ENCODE measurements around the gene BCAP31. TPM values are rescaled to one million over a fixed set of nuclear protein-coding genes. Genes with fewer than 3 reads are reported as not detected.
"Not testable (repeated sequence)": the region's sequence is repeated elsewhere in the genome, so short reads cannot be mapped to it uniquely, and the experiment has no call there.

The BCAP31 gene
- total RNA-seq, 2 experiments from 2014 or later = 145 to 150 TPM

DNA sequence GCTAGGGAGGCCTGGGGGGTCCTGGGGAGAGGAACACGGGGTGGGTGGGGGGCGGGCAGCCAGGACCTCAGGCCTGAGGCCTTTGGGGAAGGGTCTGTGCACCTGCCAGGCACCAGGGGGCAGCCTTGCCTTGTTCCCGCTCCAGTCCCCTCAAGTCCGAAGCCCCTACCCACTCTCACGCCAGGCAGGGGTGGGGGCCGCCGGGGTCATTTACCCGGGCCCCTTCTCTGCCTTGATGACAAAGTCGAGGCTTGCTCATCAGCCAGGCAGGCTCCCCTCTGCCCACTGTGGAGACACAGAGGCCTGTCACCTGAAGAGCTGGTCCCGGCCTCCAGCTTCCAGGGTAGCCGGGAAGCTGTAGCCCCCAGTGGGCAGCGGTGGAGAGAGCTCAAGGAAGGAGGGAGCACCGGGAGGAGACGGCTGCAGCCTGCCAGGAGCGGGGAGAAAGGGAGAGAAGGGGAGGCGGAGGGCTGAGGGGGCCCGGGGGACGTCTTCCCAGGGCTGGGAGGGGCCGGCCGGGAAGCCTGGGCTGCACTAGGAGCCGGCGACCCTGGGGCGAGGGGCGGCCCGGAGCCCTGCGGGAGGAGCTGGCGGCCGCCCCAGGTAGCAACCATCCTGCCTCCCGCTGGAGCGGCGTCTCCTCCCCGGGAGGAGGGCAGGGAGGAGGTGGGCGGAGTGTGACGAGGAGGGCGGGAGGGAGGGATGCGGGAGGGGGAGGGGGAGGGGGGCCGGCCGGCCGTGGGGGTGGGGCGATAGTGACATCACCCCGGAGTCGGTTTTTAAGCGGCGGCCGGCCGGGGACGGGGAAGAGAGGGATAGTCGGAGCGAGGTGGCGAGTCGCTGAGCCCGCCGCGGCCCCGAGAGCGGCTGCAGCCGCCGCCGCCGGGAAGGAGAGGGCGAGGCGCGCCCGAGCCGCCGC lies 36.8 kb downstream of the BCAP31 start, which contains the start of gene SLC6A8:
TSS of gene SLC6A8 (plus strand) at position 806 of the 919 bp plus-strand sequence. CDS start 649 bp downstream, outside the sequence.
- POLR2A ChIA-PET = no interaction called here
- CTCF ChIA-PET = no interaction called here

DNA sequence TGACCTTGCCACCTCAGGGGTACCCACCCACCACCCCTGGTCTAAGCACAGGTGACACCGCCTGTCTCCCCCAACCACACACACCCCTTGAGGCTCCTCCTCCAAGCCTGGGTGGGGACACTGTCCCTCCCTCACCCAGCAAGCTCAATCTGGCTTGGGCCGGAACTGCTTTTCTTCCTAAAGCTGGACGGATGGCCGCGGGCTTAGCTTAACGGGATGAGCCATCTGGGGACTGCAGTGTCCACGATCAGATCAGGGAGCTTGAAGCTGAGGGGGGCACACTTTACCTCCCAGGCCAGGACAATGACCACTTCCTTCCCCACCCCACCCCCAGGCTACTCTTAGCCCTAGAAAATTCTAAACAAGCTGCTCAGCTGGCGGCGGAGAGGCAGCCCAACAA lies 37.5 kb downstream of the BCAP31 start:
- ChIA-PET CTCF (no interaction called here), POLR2A (no interaction called here)

DNA sequence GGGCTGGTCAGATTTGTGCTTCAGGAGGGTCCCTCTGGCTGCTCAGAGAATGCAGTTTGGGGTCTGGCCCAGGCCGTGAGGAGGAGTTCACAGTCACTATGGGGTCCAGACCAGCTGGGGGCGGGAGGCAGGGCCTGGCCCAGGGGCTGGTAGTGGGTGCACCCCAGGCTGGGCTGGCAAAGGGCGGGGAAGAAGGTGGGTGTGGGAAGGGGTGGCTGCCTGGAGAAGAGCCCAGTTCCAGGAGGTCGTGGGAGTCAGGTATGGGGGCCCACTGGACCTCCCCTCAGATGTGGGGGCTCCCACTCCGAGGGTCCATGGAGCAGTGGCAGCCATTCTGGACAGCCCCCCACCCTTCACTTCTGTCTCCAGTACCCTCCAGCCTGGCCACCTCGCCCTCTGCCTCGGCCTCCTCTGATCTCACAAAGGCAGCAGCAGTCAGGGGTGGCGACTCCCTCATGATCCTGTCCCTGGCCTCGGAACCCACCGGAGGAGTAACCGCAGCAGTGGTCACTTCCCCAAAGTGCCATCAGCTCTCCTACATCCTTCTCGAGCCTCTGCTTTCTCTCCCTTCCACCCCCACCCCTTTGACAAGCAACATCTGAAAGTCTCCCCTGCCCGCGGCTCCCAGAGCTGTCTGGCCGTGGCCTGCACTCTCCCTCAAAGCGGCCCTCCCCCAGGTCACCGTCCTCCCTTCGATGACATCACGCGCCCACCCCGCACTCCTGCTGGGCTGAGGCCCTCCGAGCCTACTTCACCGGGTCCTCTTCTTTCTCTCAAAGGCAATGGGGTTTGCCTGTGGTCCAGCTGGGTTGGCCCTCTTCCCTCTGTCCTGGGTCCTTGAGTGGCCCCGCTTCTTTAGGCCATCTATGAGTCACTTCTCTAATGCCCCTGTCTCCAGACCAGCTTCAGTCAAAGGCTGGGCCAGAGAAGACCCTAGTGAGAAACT lies 38.2 kb downstream of the BCAP31 start:
- ChIA-PET POLR2A (no interaction called here), CTCF (no interaction called here)

DNA sequence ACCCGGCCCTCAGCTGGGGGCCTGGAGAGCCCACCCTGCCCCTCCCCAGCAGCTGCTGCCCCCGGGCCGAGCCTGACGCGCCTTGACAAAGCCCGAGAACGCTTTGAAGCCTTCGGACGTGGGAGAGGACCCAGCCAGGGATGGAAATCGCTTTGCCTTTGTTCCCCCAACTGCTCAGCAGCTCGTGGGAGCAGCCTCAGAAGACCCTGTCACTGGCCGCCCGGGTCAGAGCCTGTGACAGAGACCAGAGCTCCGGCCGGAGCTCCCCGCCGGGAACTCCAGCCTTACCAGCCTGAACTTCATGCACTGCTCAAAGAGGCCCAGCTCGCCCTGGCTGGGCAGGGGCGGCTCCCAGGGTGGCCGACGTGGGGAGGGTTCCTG lies 39.0 kb downstream of the BCAP31 start:
- POLR2A ChIA-PET = no interaction called here
- CTCF ChIA-PET = no interaction called here

DNA sequence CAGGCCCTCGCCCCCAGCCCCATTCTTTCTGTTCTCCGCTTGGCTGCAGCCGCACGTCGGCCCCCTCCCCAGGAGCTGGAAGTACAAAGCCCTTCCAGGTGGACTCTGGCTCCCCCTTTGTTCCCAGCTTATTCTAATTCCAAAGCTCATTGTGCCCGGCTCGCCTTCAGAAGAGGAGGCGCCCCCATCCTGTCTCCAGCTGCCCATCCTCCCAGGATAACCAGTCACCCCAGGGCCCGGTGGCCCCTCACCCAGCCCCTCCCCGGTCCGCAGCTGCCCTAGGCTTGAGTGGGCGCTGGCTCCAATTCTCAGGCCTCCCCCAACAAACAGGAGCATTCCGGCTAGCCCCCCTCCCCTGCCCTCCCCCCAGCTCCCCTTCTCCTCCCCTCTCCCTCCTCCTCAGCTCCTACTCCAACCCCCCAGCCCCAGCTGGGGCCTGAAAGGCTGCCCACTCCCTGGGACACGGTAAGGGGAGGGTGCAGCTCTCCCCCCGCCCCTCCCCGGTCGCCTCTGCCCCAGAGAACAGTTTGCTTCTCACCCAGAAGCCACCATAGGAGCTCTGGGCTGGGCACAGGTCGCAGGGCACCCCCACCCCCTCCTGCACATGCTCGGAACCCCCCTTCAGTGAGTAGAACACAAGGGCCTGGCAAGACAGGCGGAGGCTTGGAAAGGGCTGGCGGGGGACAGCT lies 39.6 kb downstream of the BCAP31 start:
- ChIA-PET POLR2A (no interaction called here), CTCF (interaction anchor here (0.7 kb wide), 1 partner anchor 721 kb away, joined by 3 read pairs; no protein-coding TSS in a partner anchor)

DNA sequence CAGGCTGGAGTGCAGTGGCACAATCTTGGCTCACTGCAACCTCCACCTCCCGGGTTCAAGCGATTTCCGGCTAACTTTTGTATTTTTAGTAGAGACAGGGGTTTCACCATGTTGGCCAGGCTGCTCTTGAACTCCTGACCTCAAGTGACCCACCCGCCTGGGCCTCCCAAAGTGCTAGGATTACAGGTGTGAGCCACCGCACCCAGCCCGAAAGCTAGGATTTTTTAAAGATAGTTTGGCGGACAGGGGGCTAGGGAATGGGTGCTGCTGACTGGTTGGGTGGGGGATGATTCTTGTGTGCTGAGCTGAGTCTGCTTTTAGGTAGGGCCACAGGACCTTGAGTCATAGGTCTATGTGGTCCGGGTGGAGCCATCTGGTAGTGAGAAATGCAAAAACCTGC lies 40.7 kb downstream of the BCAP31 start:
- POLR2A ChIA-PET, CTCF ChIA-PET: not testable (repeated sequence)

DNA sequence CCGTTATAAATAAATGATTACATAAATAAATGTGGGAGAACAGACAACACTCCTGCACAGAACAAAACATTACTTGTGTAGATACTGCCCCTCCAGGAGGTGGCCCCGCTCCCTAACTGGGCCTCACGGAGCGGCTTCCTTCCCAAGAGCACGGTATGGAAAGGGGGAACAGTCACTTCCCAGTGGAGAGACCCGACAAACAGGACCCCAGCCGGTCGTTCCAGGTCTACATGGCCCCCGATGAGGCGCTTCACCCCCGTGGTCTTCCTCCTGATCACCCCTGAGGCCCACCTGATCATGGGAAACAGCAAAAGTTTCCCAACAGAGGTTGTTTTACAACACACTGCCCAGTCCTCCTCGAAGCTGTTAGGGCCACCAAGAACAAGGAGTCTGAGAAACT lies 43.0 kb downstream of the BCAP31 start:
- CTCF ChIA-PET = no interaction called here
- POLR2A ChIA-PET = no interaction called here

DNA sequence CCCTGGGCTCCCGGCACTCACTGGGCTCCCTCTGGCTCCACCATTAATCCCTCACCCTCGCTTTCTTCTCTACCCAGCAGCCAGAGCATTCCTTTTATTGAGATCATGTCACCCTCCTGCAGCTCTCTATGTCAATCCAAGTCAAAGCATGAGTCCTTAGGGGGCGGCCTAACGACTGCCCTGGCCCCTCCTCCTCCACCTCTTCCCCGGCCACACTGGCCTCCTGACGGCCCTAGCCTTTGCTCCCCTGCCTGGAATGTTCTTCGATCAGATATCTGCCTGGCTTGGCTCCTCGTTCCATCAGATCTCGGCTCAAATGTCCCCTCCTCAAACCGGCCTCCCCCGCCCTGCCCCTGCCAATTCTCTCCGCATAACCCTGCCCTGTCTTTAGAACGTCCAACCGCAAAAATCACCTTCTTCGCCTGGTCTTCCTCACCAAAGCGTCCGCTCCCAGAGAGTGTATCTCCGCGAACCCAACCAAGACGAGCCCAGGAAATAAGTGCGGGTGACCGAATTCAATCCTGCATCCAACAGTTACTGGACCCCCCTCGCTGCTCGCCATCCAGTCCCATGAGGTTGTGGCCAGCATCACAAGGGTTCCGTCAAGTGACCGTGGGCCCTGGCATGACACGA lies 49.9 kb downstream of the BCAP31 start:
- ChIA-PET CTCF (no interaction called here), POLR2A (no interaction called here)

DNA sequence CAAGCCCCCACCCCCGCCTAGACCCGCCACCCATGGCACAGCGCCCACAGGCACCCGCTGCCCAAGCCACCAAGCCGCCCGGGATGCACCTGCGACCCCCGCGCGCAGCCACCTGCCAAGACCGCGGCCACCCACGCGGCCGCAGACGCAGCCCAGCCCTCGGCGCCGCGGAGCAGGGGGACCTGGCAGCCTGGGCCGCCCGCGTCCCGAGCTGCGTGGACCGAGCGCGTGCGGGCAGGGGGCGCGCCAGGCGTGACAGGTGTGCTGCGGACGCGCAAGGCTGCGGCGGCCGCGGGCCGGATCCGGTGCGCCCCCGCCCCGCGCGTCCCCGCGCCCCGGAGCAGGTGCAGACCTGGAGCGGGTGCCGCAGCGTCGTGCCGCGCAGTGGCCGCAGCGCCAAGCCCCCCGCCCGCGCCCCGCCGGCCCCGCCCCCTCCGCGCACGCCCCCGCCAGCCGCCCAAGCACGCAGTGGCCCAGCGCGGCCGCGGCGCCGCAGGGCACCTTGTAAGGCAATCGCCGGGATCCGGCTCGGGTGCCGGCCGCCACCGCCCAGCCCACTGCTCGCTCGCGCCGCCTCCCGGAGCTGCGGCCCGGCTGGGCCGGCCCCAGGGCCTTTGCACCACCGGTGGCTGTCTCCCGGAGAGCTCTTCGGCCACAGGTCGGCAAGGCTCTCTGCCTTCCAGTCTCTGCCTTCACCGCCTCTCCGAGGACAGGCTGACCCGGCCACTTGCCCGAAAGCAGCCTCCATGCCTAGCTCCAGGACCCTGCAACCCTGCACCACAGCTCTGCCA lies 50.6 kb downstream of the BCAP31 start, which contains the start of gene PNCK:
TSS of gene PNCK (minus strand) at position 386 of the 791 bp plus-strand sequence. CDS start 737 bp downstream, outside the sequence.
- ChIA-PET POLR2A (no interaction called here), CTCF (no interaction called here)

DNA sequence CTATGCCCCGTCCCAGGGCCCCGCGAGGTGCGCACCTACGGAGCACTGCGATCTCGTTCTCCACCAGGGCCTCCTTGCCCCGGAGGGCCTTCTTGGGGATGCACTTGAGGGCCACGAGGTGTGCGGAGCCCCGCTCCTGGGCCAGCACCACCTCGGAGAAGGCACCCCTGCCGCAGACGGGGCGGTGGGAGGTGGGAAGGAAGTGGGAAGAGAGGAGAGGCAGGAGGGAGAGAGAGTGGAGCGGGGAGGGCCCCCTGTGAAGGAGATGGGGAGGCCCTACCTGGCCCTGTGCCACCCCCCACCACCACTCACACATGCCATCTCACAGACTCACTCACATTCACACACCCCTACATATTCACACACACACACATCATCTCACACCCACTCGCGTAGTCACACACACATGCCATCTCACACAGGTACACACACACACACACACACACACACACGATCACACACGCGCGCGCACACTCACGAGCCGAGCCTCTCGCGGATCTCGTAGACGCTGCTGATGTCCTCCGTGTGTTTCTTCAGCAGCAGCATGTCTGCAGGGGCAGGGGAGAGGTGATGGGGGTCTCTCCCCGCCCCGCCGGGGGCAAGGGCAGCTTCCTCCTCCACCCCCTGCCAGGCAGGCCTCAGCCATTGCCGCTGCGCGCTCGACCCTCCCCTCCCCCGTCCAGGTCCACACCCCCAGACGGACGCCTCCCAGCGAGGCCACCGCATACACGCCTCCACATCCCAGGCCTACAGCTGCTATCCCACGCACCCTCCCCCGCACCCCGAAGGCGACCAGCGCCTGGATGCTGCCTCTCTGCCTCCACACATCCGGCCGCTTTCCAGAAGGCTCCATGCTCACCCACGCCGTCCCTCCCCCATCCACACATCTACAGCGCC lies 51.4 kb downstream of the BCAP31 start:
- CTCF ChIA-PET = no interaction called here

DNA sequence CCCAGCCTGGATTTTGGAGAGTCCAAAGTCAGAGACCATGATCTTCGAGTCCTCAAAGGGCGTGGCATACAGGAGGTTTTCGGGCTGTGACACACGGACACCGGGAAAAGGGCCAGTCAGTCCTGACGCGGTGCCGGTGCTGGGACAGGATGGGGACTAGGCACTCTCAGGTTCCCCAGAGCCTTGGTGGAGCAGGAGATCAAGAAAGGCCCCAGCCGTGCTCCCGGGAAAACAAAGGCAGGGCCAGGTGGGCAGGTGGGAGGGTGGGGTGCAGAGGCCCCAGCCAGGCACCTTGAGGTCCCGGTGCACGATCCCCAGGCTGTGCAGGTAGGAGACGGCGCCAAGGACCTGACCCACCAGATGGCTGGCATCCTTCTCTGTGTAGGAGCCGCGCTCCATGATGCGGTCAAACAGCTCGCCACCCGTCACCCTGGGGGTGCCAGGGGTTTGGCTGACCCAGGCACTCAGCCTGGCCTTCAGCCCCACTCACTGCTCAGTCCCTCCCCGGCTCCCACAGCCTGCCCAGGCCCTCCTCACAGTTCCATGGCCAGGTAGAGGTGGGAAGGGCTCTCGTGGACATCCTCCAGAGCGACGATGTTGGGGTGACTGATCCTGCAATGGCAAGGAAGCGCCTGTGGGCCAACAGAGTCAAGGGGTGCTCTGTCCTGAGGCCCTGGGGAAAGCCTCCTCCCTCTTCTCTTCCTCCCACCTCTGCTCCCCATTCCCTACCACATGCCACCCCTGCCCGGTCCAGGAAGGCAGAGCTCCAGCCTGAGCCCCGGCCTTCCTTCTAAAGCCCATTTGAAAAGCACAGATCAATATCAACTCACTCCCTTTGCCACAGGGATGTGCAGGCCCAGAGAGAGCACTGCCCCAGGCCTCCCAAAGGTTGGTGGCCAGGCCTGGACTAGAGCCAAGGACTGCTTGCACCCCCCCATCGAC lies 52.3 kb downstream of the BCAP31 start:
- ChIA-PET POLR2A (no interaction called here), CTCF (interaction anchor here (0.9 kb wide), 1 partner anchor 10 kb away, joined by 3 read pairs; no protein-coding TSS in a partner anchor)

More for the DNA sequence above, 51.4 kb downstream of the BCAP31 start:
- POLR2A ChIA-PET = no interaction called here

DNA sequence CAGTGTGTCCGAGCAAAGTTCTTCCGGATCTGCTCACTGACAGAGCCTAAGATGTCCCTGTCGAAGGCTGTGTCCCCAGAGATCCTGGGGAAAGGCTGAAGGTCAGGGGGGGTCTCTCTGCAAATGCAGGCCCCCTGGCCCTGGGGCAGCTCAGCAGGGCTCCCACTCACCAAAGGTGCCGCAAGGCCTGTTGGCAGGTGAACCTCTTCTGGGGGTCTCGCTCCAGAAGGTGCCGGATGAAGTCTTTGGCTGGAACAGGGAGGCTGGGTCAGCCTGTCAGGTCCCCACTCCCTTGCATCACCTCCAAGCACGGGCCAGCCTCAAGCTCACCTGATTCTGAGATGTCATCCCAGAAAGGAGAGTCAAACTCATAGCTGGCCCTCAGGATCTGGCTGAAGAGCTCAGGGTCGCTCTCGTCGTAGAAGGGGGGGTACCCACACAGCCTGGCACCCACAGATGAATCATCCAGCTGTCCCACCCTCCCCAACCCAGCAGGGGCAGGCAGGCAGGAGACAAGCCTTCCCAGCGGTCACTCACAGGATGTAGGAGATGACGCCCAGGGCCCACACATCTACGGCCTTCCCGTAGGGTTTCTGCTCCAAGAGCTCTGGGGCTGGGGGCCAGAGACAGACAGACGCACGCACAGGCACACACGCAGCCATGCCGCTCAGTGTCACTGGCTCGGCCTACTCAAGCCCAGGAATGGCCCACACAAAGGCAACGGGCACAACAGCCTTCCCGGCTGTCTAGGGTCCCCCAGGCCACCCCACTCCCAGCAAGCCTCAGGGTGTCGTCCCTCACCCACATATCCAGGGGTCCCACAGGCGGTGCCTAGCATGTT lies 53.2 kb downstream of the BCAP31 start:
- POLR2A ChIA-PET = no interaction called here
- CTCF ChIA-PET = interaction anchor here (0.9 to 4.0 kb wide), 4 partner anchors 9 to 117 kb away, joined by 3 to 23 read pairs (median 3); no protein-coding TSS in a partner anchor

DNA sequence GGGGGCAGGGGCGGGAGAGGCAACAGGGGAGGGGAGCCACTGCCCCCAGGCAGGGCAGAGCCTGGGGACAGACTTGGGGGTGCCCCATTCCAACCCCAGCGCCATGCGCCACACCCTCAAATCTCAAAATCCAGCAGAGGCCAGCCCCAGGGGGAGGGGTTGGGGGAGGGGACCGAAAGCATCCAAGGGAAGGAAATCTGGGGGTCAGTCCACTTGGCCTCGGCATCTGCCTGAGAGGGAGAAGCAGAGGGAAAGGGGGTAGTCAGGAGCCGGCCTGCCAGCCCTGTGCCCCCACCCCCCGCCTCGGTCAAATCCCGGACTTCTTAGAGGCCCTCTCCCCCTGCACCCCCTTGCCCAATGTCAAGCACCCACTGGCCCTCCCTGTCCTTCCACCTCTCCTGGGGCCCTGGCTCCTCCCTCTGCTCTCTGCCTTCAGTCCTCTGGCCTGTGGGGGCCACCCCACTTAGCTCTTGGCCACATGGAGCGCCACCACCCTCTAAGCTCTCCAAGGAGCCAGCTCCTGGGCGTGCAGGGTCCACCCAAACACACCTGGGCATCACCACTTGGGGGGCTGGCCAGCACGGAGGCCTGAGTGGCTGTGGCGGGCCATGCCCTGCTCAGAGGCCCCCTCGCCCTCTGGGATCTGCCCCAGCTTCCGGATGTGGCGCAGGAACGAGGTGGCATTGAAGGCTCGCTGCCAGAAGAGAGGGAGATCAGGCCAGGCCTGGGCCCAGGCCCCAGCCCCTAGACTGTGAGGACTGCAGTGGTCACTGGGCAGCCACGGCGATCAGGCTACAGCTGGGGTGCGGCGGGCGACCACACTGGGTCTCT lies 54.1 kb downstream of the BCAP31 start:
- ChIA-PET POLR2A (no interaction called here), CTCF (interaction anchor here (1.0 to 5.5 kb wide), 6 partner anchors 22 to 131 kb away, joined by 3 to 30 read pairs (median 3); no protein-coding TSS in a partner anchor)

DNA sequence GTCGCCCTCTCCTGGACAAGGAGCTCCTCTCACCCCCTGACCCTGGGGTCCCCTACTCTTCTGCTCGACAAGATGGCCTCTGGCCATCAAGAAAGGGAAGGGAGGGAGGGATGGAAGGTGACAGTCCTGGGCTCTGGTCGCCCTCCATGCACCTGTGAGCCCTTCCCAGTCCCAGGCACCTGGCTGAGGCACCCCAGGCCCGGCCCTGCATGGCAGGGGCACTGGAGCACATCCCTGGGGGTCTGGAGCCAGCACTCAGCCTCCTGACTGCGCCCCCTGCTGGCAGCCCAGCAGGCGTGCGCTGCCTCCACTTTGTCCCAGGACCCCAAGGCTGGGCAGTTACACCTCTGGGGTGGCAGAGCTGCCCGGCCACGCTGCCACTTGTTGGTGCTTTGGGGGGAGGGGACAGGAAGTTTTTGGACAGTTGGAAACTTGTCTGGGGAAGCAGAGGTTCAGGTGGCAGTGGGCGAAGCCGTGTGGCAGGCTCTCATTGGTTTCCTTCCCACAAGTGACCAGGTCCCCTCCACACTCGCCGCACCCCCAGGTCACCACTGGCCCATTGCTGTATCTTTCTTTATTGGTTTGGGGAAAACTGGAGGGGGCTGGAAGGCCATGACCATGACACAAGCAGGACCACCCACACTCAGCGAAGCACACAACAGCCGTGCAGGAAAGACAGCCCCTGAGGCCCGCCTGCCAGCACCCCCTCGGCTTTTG lies 54.9 kb downstream of the BCAP31 start:
- CTCF ChIA-PET = interaction anchor here (0.6 to 5.5 kb wide), 9 partner anchors 12 to 728 kb away, joined by 3 to 30 read pairs (median 5); no protein-coding TSS in a partner anchor

More for the DNA sequence above, 54.9 kb downstream of the BCAP31 start:
- POLR2A ChIA-PET = no interaction called here

Measured in activated CD8-positive, alpha-beta memory T cell treated with anti-CD3 and anti-CD28 coated beads for 36 hours (primary cell).